Nephron progenitor cell (in vitro differentiated cells): ENCODE measurements around the gene UBE2QL1.

ENCODE experiments used
- DNase-seq: peaks from one replicate; pipeline ENCODE4 v3.0.0; 2021
- H3K27ac Mint-ChIP-seq: 2 replicates; pipeline ENCODE4 v1.8.0; 2021; ENCODE audit warnings: mild to moderate bottlenecking, moderate library complexity, mixed read lengths
- H3K27me3 Mint-ChIP-seq: 2 replicates; pipeline ENCODE4 v1.8.0; 2021; ENCODE audit warnings: mild to moderate bottlenecking, low read depth, mixed read lengths; ENCODE audit not compliant: poor library complexity
- H3K36me3 Mint-ChIP-seq: 2 replicates; pipeline ENCODE4 v1.8.0; 2021; ENCODE audit warnings: low read depth, mixed read lengths
- H3K4me1 Mint-ChIP-seq: 2 replicates; pipeline ENCODE4 v1.8.0; 2021; ENCODE audit warnings: mixed read lengths
- H3K4me3 Mint-ChIP-seq: 2 replicates; pipeline ENCODE4 v1.8.0; 2021; ENCODE audit warnings: mild to moderate bottlenecking, moderate library complexity, mixed read lengths
- H3K9me3 Mint-ChIP-seq: 2 replicates; pipeline ENCODE4 v1.8.0; 2021; ENCODE audit warnings: mild to moderate bottlenecking, moderate library complexity, mixed read lengths
- CTCF ChIP-seq: fragments of 200-600 bp; sonication (generic); IDR thresholded peaks from 2 replicates; pipeline ENCODE4 v1.5.0; 2021; ENCODE audit warnings: antibody characterized with exemption

Gene UBE2QL1

GRCh38 chr5:6453937-6454560 lies 5.4 kb downstream of the UBE2QL1 start:
- H3K27ac Mint-ChIP-seq = no peak overlapping the region
- peaks cover 97% of the 10 kb centered on the region for H3K27me3 Mint-ChIP-seq
- H3K4me1 Mint-ChIP-seq = peaks cover 16% of the 10 kb centered on the region
- H3K9me3 Mint-ChIP-seq = no peaks in the 10 kb centered on the region
- no peak for DNase-seq
- H3K4me3 Mint-ChIP-seq = no peak overlapping the region
- H3K36me3 Mint-ChIP-seq = no peaks in the 10 kb centered on the region
- TF ChIP-seq CTCF = no peak

GRCh38 chr5:6454628-6455053 lies 6.0 kb downstream of the UBE2QL1 start:
- Mint-ChIP-seq H3K4me3 (no peak overlapping the region), H3K27ac (no peak overlapping the region), H3K36me3 (no peaks in the 10 kb centered on the region), H3K9me3 (no peaks in the 10 kb centered on the region), H3K4me1 (peaks cover 10% of the 10 kb centered on the region), H3K27me3 (peaks cover 97% of the 10 kb centered on the region)
- DNase-seq = no peak
- TF ChIP-seq CTCF = no peak

GRCh38 chr5:6455571-6456200 lies 7.0 kb downstream of the UBE2QL1 start:
- peaks cover 95% of the 10 kb centered on the region for H3K27me3 Mint-ChIP-seq
- H3K4me1 Mint-ChIP-seq = no peaks in the 10 kb centered on the region
- H3K4me3 Mint-ChIP-seq = no peak overlapping the region
- no peak for DNase-seq
- H3K27ac Mint-ChIP-seq = no peak overlapping the region
- H3K9me3 Mint-ChIP-seq = no peaks in the 10 kb centered on the region
- TF ChIP-seq CTCF = no peak
- no peaks in the 10 kb centered on the region for H3K36me3 Mint-ChIP-seq

- Mint-ChIP-seq H3K9me3 (no peaks in the 10 kb centered on the region), H3K36me3 (no peaks in the 10 kb centered on the region), H3K4me1 (no peaks in the 10 kb centered on the region), H3K27ac (no peak overlapping the region), H3K4me3 (no peak overlapping the region), H3K27me3 (peaks cover 92% of the 10 kb centered on the region)
- no peak for DNase-seq
- no peak for TF ChIP-seq CTCF
Observed at GRCh38 chr5:6456766-6457370, 8.2 kb downstream of the UBE2QL1 start.

- DNase-seq = no peak
- Mint-ChIP-seq H3K4me1 (no peaks in the 10 kb centered on the region), H3K27ac (peak overlapping the region; percentile 31), H3K27me3 (peaks cover 91% of the 10 kb centered on the region), H3K4me3 (no peak overlapping the region), H3K36me3 (no peaks in the 10 kb centered on the region), H3K9me3 (no peaks in the 10 kb centered on the region)
- TF ChIP-seq CTCF = no peak
Observed at GRCh38 chr5:6457592-6457991, 8.9 kb downstream of the UBE2QL1 start.
